Measurements from ENCODE around the gene MAPK10.

GRCh38 chr4:86096373-86096772, 263.5 kb downstream of the MAPK10 start:
- TF ChIP-seq, protein P1, sequence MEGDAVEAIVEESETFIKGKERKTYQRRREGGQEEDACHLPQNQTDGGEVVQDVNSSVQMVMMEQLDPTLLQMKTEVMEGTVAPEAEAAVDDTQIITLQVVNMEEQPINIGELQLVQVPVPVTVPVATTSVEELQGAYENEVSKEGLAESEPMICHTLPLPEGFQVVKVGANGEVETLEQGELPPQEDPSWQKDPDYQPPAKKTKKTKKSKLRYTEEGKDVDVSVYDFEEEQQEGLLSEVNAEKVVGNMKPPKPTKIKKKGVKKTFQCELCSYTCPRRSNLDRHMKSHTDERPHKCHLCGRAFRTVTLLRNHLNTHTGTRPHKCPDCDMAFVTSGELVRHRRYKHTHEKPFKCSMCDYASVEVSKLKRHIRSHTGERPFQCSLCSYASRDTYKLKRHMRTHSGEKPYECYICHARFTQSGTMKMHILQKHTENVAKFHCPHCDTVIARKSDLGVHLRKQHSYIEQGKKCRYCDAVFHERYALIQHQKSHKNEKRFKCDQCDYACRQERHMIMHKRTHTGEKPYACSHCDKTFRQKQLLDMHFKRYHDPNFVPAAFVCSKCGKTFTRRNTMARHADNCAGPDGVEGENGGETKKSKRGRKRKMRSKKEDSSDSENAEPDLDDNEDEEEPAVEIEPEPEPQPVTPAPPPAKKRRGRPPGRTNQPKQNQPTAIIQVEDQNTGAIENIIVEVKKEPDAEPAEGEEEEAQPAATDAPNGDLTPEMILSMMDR (IDR thresholded peaks at IDR 0.05) = no peak
- no peak for TF ChIP-seq EP300 (IDR thresholded peaks at IDR 0.05)
